Right lung (tissue), 5 donors: ENCODE data around the gene CAMKK1. TPM values are rescaled to one million over a fixed set of nuclear protein-coding genes. Genes with fewer than 3 reads are reported as not detected.

Experiments
- DNase-seq, 2 donors: peaks; one replicate each; pipeline ENCODE4 v3.0.0-alpha.2; 2013
- polyA plus RNA-seq, 5 donors: library from polyadenylated mRNA; unstranded; fragments of 120-200 nt; gene quantifications; one replicate each; pipeline versions ENCODE4 v1.2.1 to v1.2.3, GENCODE V29; 2013; ENCODE audit warnings: inconsistent platforms in 1 of 5, low replicate concordance in 1 of 5; ENCODE audit not compliant: insufficient read length in 5 of 5, insufficient read depth in 1 of 5

The CAMKK1 gene
- polyA plus RNA-seq, 5 donors: 2.5 to 4.7 (median 3.3) TPM

DNA sequence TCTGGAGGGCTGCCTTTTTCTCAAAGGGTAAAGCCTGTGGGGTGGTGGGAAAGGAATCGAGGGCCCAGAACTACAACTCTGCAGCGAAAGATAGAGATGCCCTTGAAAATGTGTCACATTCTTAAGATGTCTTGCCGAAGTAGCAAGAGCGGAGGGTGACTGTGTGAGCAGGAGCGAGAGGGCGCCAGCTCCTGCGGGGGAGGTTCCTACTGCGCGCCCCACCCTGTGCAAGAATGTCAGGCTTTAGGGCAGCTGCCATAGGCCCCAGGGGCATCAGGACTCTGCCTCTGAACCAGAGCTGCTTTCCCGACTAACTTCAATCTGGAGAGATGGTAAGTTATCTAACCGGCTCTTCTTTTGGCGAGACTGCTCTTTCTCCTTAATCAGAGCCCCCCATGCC is 80.1 kb downstream of the CAMKK1 start:
- no peak for DNase-seq

DNA sequence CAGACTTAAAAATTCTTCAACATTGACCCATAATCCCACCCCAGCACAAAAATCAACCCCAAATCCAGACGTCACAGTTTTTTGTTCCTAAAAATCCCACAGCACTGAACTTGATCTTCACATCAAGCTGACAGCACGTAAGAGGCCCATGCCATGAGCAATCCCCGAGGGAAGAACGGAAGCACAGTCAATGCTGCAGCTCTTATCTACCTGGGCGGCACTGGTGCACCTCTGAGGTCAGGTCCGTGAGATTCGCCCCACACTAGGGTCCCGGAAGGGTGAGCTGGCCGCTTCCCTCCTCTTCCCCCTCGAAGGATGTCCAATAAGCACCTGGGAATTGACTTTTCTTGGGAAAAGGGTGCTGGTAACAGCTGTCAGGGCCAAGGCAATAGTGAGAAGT is 80.6 kb downstream of the CAMKK1 start:
- no peak for DNase-seq

Other genes with a start within 250 kb of the CAMKK1 start
- gene TAX1BP3, start 224.5 kb downstream of the CAMKK1 start, polyA plus RNA-seq: 100 to 1,000 TPM in 1 of 5 donors, 10 to 100 TPM in 4; 61.0 to 110 (median 67.3) TPM
- 10 to 100 TPM; 17.8 to 30.8 (median 20.5) TPM for gene EMC6, start 224.2 kb downstream of the CAMKK1 start, polyA plus RNA-seq
- 1 to 10 TPM in 1 of 5 donors, under 1 TPM in 3, not detected in 1; 0.12 to 1.8 (median 0.24) TPM for gene P2RX5, start 196.9 kb downstream of the CAMKK1 start, polyA plus RNA-seq
- 1 to 10 TPM; 2.1 to 3.8 (median 2.5) TPM for gene HASPIN, start 169.2 kb downstream of the CAMKK1 start, polyA plus RNA-seq
- 10 to 100 TPM; 34.4 to 44.2 (median 40.8) TPM for gene ITGAE, start 91.9 kb downstream of the CAMKK1 start, polyA plus RNA-seq
- 100 to 1,000 TPM in 2 of 5 donors, 10 to 100 TPM in 3; 83.5 to 115 (median 98.5) TPM for gene NCBP3, start 46.8 kb downstream of the CAMKK1 start, polyA plus RNA-seq
- gene P2RX1, start 23.4 kb upstream of the CAMKK1 start, polyA plus RNA-seq: 1 to 10 TPM; 1.3 to 2.6 (median 2.0) TPM
- 1 to 10 TPM; 4.3 to 9.6 (median 6.2) TPM for gene ATP2A3, start 71.4 kb upstream of the CAMKK1 start, polyA plus RNA-seq
- gene ZZEF1, start 250.0 kb upstream of the CAMKK1 start, polyA plus RNA-seq: 10 to 100 TPM; 21.4 to 28.5 (median 23.6) TPM